ENCODE results near the gene TECR. TPM values are rescaled to one million over a fixed set of nuclear protein-coding genes. Genes with fewer than 3 reads are reported as not detected.

TECR gene
- total and polyA plus RNA-seq, 2 of the 13 experiments (the other 11 are each of a cell fraction or from before 2014, with no cell fraction given): 54.9 to 121 TPM

DNA sequence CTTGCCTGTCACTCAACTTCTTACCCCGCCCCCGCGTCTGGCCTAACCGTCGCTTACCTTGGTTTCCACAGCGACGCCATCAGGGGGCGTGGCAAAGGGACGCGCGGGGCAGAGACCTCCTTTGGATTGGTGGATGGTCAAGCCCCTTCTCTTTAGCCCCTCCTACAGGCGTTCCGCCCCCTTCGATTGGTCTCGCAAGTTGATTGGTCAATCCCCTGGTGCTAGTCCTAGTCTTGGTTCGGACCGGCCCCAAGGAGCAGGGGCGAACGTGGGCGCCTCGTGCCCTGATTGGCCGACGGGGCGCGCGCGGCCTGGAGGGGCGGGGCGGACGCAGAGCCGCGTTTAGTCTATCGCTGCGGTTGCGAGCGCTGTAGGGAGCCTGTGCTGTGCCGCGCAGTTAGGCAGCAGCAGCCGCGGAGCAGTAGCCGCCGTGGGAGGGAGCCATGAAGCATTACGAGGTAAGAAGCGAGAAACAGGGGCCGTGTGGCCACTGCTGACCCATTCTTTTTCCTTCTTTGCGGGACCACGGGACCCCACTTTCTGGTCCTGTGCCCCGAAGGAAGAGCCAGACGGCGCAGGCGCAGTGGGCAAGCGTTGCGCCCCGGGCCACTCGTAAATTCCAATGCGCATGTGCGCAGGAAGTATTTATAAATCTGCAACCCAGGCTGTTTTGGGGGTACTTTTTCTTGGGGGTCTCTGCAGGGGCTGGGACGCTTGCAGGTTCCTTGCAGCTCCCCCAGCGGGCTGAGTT, at the start of gene TECR (continued):
- TF ChIP-seq MXD1 (CRISPR knock-in tag; IDR thresholded peaks at IDR 0.05) (peak; percentile 56; the same call in 1 of the 2 replicates), ZFP41 (CRISPR knock-in tag; IDR thresholded peaks at IDR 0.05; ENCODE audit: borderline replicate concordance) (0 out of 2 replicates have a peak, but pooled peaks have one; percentile 19), ZNF670 (CRISPR knock-in tag; IDR thresholded peaks at IDR 0.05; ENCODE audit: borderline replicate concordance) (no peak), ZNF34 (CRISPR knock-in tag; IDR thresholded peaks at IDR 0.05; ENCODE audit: borderline replicate concordance) (no peak), ZSCAN25 (CRISPR knock-in tag; IDR thresholded peaks at IDR 0.05) (peak; percentile 55; the same call in 1 of the 2 replicates), MIER2 (CRISPR knock-in tag; IDR thresholded peaks at IDR 0.05) (peak; percentile 32; the same call in 1 of the 2 replicates), ZNF414 (CRISPR knock-in tag; IDR thresholded peaks at IDR 0.05) (peak; percentile 88; the same call in 1 of the 2 replicates), ZBTB1 (CRISPR knock-in tag; IDR thresholded peaks at IDR 0.05; ENCODE audit: borderline replicate concordance) (no peak), RELA (CRISPR knock-in tag; IDR thresholded peaks at IDR 0.05) (peak; percentile 83; the same call in 1 of the 2 replicates), SAP130 (CRISPR knock-in tag; IDR thresholded peaks at IDR 0.05; ENCODE audit: low read depth) (peak; percentile 88), ZNF326 (CRISPR knock-in tag; IDR thresholded peaks at IDR 0.05; ENCODE audit: borderline replicate concordance) (no peak), NFIB (CRISPR knock-in tag; IDR thresholded peaks at IDR 0.05; ENCODE audit: borderline replicate concordance) (no peak), NFIC (IDR thresholded peaks at IDR 0.05; ENCODE audit: low read length) (no peak), TEAD3 (CRISPR knock-in tag; optimal IDR thresholded peaks at IDR 0.05; ENCODE audit: borderline replicate concordance) (peak; percentile 22), ZNF879 (CRISPR knock-in tag; IDR thresholded peaks at IDR 0.05) (no peak), EZH2 (conservative IDR thresholded peaks at IDR 0.05; ENCODE audit: low read depth, low read length) (no peak), ZBTB39 (CRISPR knock-in tag; IDR thresholded peaks at IDR 0.05) (no peak), ZNF605 (CRISPR knock-in tag; IDR thresholded peaks at IDR 0.05) (peak; percentile 95), ZSCAN30 (CRISPR knock-in tag; IDR thresholded peaks at IDR 0.05) (no peak), ZNF780A (CRISPR knock-in tag; IDR thresholded peaks at IDR 0.05) (peak; percentile 40; the same call in 1 of the 2 replicates), EED (CRISPR knock-in tag; IDR thresholded peaks at IDR 0.05) (no peak; the same call in 1 of the 2 replicates), NCOA5 (CRISPR knock-in tag; IDR thresholded peaks at IDR 0.05) (no peak), NPAS2 (CRISPR knock-in tag; IDR thresholded peaks at IDR 0.05; ENCODE audit: borderline replicate concordance) (no peak)
- TF ChIP-seq, protein P1, sequence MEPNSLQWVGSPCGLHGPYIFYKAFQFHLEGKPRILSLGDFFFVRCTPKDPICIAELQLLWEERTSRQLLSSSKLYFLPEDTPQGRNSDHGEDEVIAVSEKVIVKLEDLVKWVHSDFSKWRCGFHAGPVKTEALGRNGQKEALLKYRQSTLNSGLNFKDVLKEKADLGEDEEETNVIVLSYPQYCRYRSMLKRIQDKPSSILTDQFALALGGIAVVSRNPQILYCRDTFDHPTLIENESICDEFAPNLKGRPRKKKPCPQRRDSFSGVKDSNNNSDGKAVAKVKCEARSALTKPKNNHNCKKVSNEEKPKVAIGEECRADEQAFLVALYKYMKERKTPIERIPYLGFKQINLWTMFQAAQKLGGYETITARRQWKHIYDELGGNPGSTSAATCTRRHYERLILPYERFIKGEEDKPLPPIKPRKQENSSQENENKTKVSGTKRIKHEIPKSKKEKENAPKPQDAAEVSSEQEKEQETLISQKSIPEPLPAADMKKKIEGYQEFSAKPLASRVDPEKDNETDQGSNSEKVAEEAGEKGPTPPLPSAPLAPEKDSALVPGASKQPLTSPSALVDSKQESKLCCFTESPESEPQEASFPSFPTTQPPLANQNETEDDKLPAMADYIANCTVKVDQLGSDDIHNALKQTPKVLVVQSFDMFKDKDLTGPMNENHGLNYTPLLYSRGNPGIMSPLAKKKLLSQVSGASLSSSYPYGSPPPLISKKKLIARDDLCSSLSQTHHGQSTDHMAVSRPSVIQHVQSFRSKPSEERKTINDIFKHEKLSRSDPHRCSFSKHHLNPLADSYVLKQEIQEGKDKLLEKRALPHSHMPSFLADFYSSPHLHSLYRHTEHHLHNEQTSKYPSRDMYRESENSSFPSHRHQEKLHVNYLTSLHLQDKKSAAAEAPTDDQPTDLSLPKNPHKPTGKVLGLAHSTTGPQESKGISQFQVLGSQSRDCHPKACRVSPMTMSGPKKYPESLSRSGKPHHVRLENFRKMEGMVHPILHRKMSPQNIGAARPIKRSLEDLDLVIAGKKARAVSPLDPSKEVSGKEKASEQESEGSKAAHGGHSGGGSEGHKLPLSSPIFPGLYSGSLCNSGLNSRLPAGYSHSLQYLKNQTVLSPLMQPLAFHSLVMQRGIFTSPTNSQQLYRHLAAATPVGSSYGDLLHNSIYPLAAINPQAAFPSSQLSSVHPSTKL (CRISPR knock-in tag; IDR thresholded peaks at IDR 0.05): no peak
